Esophagus squamous epithelium (tissue), 5 donors: ENCODE results near the gene CREBL2. TPM values are rescaled to one million over a fixed set of nuclear protein-coding genes. Genes with fewer than 3 reads are reported as not detected.
"Not testable (repeated sequence)": the region's sequence is repeated elsewhere in the genome, so short reads cannot be mapped to it uniquely, and the experiment has no call there.

Experiments used
- DNase-seq: peaks from one replicate; lab custom pipeline; 2025; lab: John Stamatoyannopoulos, UW
- H3K27ac ChIP-seq, 4 donors: fragments of 200-600 bp; sonication (generic); one replicate each; pipeline ENCODE4 v1.5.1; 2016 to 2019; ENCODE audit warnings: mild to moderate bottlenecking in 1 of 4
- H3K27me3 ChIP-seq, 4 donors: fragments of 200-600 bp; sonication (generic); 1 replicate in 3 of 4; 2 replicates in 1 of 4; pipeline versions ENCODE4 v1.5.1 to v1.6.0; 2017 to 2021; ENCODE audit warnings: antibody characterized with exemption in 1 of 4
- H3K36me3 ChIP-seq, 3 donors: fragments of 200-600 bp; sonication (generic); one replicate each; pipeline ENCODE4 v1.5.1; 2016 to 2019
- H3K4me1 ChIP-seq, 3 donors: fragments of 200-600 bp; sonication (generic); one replicate each; pipeline ENCODE4 v1.5.1; 2017 to 2019
- H3K4me3 ChIP-seq, 4 donors: fragments of 200-600 bp; sonication (generic); 1 replicate in 3 of 4; 2 replicates in 1 of 4; pipeline ENCODE4 v1.5.1; 2016 to 2019; ENCODE audit warnings: mild to moderate bottlenecking in 2 of 4, moderate library complexity in 1 of 4
- H3K9me3 ChIP-seq, 3 donors: fragments of 200-600 bp; sonication (generic); one replicate each; pipeline ENCODE4 v1.5.1; 2016 to 2019
- POLR2A ChIP-seq, 4 donors: fragments of 450-650 bp; IDR thresholded peaks; one replicate each; pipeline ENCODE4 v1.6.1; 2017; ENCODE audit warnings: antibody characterized with exemption in 4 of 4, mild to moderate bottlenecking in 4 of 4, moderate library complexity in 3 of 4
- WGBS, 2 donors: methylation state at CpG; one replicate each; pipeline ENCODE4 v1.1.5; 2018; 5-methylcytosine and 5-hydroxymethylcytosine counted together
- intact Hi-C: fragments of 100-400 bp; cut with DNase I; formaldehyde crosslinking; loops from one replicate; pipeline ENCODE4 v1.15.0; 2022
- total RNA-seq, 4 donors: library from RNA; depleted of rRNA; stranded (reverse); fragments of >200 nt; gene quantifications; one replicate each; pipeline ENCODE4 v1.1.0, GENCODE V29; 2016
- TF ChIP-seq, protein P1 (sequence below), 6 experiments: fragments of 450-650 bp in 4 of 6; fragments of 200-600 bp in 2 of 6; sonication (generic) in 2 of 6; IDR thresholded peaks; one replicate each; pipeline ENCODE4 v1.5.1; 2016 to 2019; ENCODE audit warnings: antibody characterized with exemption in 6 of 6, mild to moderate bottlenecking in 4 of 6, moderate library complexity in 4 of 6
- donor health status: DM: yes; HTN: yes; CAD: no.

The CREBL2 gene
- total RNA-seq, 4 donors from 2014 or later: 9.4 to 30.7 (median 17.3) TPM

DNA sequence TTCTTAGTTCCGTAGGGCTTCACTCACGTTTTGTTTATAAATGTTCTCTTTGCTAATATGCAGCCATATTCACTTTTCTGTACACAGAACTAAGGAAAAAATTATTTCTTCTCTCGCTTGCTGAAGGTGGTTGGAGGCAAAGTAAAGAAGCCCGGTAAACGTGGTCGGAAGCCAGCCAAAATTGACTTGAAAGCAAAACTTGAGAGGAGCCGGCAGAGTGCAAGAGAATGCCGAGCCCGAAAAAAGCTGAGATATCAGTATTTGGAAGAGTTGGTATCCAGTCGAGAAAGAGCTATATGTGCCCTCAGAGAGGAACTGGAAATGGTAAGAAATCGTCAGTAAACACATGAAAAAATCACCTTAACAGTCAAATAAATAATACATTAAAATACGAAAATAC, 24.0 kb downstream of the CREBL2 start:
- Histone ChIP-seq H3K27ac (no peak overlapping the region), H3K9me3 (peaks cover 0 to 12% (median 11%) of the 10 kb centered on the region in 3 donors), H3K27me3 (no peaks in the 10 kb centered on the region), H3K4me3 (no peak overlapping the region), H3K4me1 (peaks cover 0 to 5% (median 0%) of the 10 kb centered on the region in 3 donors), H3K36me3 (peaks cover 0 to 57% (median 0%) of the 10 kb centered on the region in 3 donors)
- WGBS, 2 donors: 89 to 95% methylated on average over 12 of the region's 12 CpGs
- no peak for TF ChIP-seq POLR2A (IDR thresholded peaks at IDR 0.05)
- TF ChIP-seq, protein P1, sequence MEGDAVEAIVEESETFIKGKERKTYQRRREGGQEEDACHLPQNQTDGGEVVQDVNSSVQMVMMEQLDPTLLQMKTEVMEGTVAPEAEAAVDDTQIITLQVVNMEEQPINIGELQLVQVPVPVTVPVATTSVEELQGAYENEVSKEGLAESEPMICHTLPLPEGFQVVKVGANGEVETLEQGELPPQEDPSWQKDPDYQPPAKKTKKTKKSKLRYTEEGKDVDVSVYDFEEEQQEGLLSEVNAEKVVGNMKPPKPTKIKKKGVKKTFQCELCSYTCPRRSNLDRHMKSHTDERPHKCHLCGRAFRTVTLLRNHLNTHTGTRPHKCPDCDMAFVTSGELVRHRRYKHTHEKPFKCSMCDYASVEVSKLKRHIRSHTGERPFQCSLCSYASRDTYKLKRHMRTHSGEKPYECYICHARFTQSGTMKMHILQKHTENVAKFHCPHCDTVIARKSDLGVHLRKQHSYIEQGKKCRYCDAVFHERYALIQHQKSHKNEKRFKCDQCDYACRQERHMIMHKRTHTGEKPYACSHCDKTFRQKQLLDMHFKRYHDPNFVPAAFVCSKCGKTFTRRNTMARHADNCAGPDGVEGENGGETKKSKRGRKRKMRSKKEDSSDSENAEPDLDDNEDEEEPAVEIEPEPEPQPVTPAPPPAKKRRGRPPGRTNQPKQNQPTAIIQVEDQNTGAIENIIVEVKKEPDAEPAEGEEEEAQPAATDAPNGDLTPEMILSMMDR (IDR thresholded peaks at IDR 0.05): no peak
- no peak for DNase-seq
- intact Hi-C loops: no loop called here

DNA sequence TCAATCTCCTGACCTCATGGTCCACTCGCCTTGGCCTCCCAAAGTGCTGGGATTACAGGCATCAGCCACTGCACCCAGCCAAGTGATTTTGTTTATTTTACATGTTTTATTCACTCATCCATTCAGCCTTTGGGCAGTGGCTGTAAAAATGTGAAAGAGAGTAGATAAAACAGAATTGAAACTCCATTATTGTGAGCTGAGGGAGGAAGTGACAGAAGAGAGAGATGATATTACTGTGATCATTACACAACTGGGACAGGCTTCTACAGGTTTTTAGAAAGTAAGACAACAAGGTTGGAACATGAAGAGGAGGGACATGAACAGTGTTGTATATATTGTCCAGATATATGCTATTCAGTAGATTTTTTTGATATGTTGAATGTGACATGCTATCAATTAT, 25.0 kb downstream of the CREBL2 start:
- H3K36me3 ChIP-seq: peaks cover 0 to 65% (median 0%) of the 10 kb centered on the region in 3 donors
- no peak for DNase-seq
- peaks cover 0 to 5% (median 0%) of the 10 kb centered on the region in 3 donors for H3K4me1 ChIP-seq
- no peak for TF ChIP-seq POLR2A (IDR thresholded peaks at IDR 0.05)
- TF ChIP-seq, protein P1 (IDR thresholded peaks at IDR 0.05): no peak
- no peak overlapping the region for H3K27ac ChIP-seq
- H3K9me3 ChIP-seq: peaks cover 0 to 12% (median 11%) of the 10 kb centered on the region in 3 donors
- H3K27me3 ChIP-seq: no peaks in the 10 kb centered on the region
- intact Hi-C loops: no loop called here
- 45 to 64% methylated on average over 1 of the region's 1 CpG for WGBS, 2 donors
- no peak overlapping the region for H3K4me3 ChIP-seq

DNA sequence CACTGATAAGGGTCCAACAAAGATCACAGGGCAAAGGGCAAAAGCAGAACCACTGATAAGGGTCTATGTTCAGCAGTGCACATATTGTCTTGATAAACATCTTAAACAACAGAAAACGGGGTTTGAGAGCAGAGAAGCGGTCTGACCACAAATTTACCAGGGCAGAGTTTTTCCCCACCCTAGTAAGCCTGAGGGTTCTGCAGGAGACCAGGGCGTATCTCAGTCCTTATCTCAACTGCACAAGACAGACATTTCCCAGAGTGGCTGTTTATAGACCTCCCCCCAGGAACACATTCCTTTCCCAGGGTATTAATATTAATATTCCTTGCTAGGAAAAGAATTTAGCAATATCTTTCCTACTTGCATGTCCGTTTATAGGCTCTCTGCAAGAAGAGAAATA, 28.3 kb downstream of the CREBL2 start:
- DNase-seq, H3K4me3 ChIP-seq, H3K27ac ChIP-seq, H3K27me3 ChIP-seq, intact Hi-C loops, H3K4me1 ChIP-seq: not testable (repeated sequence)
- 95 to 100% methylated on average over 4 of the region's 4 CpGs for WGBS, 2 donors
- H3K36me3 ChIP-seq: peaks cover 0 to 87% (median 12%) of the 10 kb centered on the region in 3 donors
- peaks cover 0 to 12% (median 11%) of the 10 kb centered on the region in 3 donors for H3K9me3 ChIP-seq

DNA sequence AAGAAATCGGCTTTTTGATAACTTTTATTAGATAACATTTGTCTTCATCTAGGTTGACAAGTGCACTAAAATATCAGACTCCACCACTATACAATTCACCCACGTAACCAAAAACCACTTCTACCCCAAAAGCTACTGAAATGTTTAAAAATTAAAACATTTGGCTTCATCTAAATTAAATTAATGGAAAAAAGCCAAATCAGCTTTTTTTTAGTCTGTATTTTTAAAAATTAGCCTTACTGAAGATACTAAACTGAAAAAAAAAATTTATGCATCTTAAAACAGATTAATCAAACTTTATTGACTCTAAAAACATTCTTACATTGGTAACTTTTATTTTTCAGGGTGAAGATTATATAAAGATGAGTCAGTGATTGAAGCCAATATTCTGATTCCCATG, 30.0 kb downstream of the CREBL2 start:
- no peak for TF ChIP-seq POLR2A (IDR thresholded peaks at IDR 0.05)
- DNase-seq: no peak
- H3K4me3 ChIP-seq: no peak overlapping the region
- H3K4me1 ChIP-seq: no peaks in the 10 kb centered on the region
- no peaks in the 10 kb centered on the region for H3K27me3 ChIP-seq
- no peak overlapping the region for H3K27ac ChIP-seq
- WGBS, 2 donors: 94 to 98% methylated on average over 2 of the region's 2 CpGs
- intact Hi-C loops: no loop called here
- H3K36me3 ChIP-seq: peaks cover 0 to 73% (median 12%) of the 10 kb centered on the region in 3 donors
- peaks cover 0 to 12% (median 11%) of the 10 kb centered on the region in 3 donors for H3K9me3 ChIP-seq

DNA sequence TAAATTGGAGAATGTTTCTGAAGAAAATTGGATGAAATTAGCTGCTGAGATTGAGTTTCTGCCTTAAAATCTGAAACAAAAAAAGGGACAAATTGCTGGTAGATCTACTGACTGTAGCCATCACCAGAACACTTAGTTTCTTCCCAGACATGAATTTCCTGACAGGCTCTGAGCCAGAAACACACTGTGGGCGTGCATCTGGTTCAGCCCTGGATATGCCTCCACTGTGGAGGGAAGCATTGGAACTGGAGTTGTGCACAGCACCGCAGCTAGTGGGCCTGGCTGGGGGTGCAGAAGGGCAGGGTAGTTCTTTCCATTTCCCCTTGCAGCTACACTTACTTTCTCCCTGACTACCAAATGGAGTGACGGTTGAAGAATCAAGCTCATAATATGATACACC, 31.2 kb downstream of the CREBL2 start:
- intact Hi-C loops: no loop called here
- H3K36me3 ChIP-seq: peaks cover 0 to 60% (median 12%) of the 10 kb centered on the region in 3 donors
- peaks cover 0 to 19% (median 16%) of the 10 kb centered on the region in 3 donors for H3K9me3 ChIP-seq
- WGBS, 2 donors: 81 to 83% methylated on average over 3 of the region's 3 CpGs
- no peak for DNase-seq
- H3K4me1 ChIP-seq: no peaks in the 10 kb centered on the region
- H3K27me3 ChIP-seq: no peaks in the 10 kb centered on the region
- no peak overlapping the region for H3K4me3 ChIP-seq
- TF ChIP-seq, protein P1 (IDR thresholded peaks at IDR 0.05): no peak
- no peak for TF ChIP-seq POLR2A (IDR thresholded peaks at IDR 0.05)
- H3K27ac ChIP-seq: no peak overlapping the region

DNA sequence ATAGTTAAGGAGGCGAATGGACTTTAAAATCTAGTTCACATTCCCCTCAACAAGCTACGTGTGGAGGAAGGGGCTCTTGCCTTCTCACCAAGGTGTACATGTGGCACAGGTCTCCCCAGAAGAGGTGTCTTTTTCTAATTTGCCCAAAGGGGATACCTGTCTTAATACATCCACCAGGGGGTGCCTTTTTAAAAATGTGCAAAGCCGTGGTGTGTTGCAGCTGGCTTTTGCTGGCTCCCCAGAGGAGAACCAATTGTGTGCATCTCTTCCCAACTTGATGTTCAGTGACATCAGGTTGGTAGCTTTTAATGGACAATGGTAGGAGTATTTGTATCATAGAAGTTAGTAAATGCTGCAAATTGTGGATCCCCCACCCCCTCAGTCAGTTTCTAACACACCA, 33.8 kb downstream of the CREBL2 start:
- Histone ChIP-seq H3K36me3 (peaks cover 0 to 34% (median 12%) of the 10 kb centered on the region in 3 donors), H3K4me3 (no peak overlapping the region), H3K27ac (no peak overlapping the region), H3K4me1 (no peaks in the 10 kb centered on the region), H3K27me3 (no peaks in the 10 kb centered on the region), H3K9me3 (peaks cover 0 to 30% (median 24%) of the 10 kb centered on the region in 3 donors)
- TF ChIP-seq, protein P1 (IDR thresholded peaks at IDR 0.05): peak in 5 of 6 experiments; percentile 23 to 55 (median 34)
- TF ChIP-seq POLR2A (IDR thresholded peaks at IDR 0.05): no peak
- intact Hi-C loops: no loop called here
- WGBS, 2 donors: 64 to 69% methylated on average over 3 of the region's 3 CpGs
- DNase-seq: no peak

DNA sequence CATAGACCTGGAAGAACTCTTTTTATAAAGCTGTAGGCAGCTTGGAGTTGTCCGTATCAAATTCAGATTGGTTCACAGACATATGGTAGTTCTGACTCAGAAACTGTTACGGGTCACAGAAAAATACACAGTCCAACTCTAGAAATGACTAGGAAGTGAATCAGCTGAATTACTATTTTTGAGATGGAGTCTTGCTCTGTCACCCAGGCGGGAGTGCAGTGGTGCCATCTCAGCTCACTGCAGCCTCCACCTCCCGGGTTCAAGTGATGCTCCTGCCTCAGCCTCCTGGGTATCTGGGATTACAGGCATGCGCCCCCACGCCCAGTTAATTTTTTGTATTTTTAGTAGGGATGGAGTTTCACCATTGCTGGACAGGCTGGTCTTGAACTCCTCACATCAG, 34.3 kb downstream of the CREBL2 start:
- DNase-seq, H3K4me1 ChIP-seq, intact Hi-C loops, H3K27me3 ChIP-seq, H3K27ac ChIP-seq, H3K4me3 ChIP-seq: not testable (repeated sequence)
- H3K36me3 ChIP-seq: peaks cover 0 to 31% (median 12%) of the 10 kb centered on the region in 3 donors
- 75 to 98% methylated on average over 4 to 5 of the region's 6 CpGs for WGBS, 2 donors
- peaks cover 0 to 30% (median 24%) of the 10 kb centered on the region in 3 donors for H3K9me3 ChIP-seq
